Breast epithelium (tissue), 4 donors: Measurements from ENCODE around the gene CYB5R3. TPM values are rescaled to one million over a fixed set of nuclear protein-coding genes. Genes with fewer than 3 reads are reported as not detected.
"Not testable (repeated sequence)": the region's sequence is repeated elsewhere in the genome, so short reads cannot be mapped to it uniquely, and the experiment has no call there.

Experiments used
- DNase-seq, 2 donors: peaks; one replicate each; pipeline ENCODE4 v3.0.0-alpha.2; 2019; ENCODE audit warnings: low spot score in 2 of 2
- H3K27ac ChIP-seq, 2 donors: fragments of 200-600 bp; sonication (generic) in 1 of 2; one replicate each; pipeline ENCODE4 v1.5.1; 2016 to 2019; ENCODE audit warnings: mild to moderate bottlenecking in 1 of 2
- H3K27me3 ChIP-seq, 2 donors: fragments of 200-600 bp; sonication (generic) in 1 of 2; one replicate each; pipeline versions ENCODE4 v1.5.1 to v1.6.0; 2017 to 2019; ENCODE audit warnings: control low read depth in 1 of 2, mild to moderate bottlenecking in 1 of 2
- H3K36me3 ChIP-seq: fragments of 200-600 bp; one replicate; pipeline ENCODE4 v1.5.1; 2019
- H3K4me1 ChIP-seq, 2 donors: fragments of 200-600 bp; sonication (generic); one replicate each; pipeline ENCODE4 v1.5.1; 2016 to 2019; ENCODE audit warnings: control low read depth in 1 of 2
- H3K4me3 ChIP-seq, 3 donors: fragments of 200-600 bp; sonication (generic); 1 replicate in 2 of 3; 2 replicates in 1 of 3; pipeline ENCODE4 v1.5.1; 2016 to 2019; ENCODE audit warnings: mild to moderate bottlenecking in 3 of 3, moderate library complexity in 2 of 3
- H3K9me3 ChIP-seq, 2 donors: fragments of 200-600 bp; sonication (generic) in 1 of 2; one replicate each; pipeline ENCODE4 v1.5.1; 2016 to 2019; ENCODE audit warnings: control low read depth in 1 of 2
- POLR2A ChIP-seq: fragments of 450-650 bp; IDR thresholded peaks from one replicate; pipeline ENCODE4 v1.6.1; 2016; ENCODE audit warnings: antibody characterized with exemption, mild to moderate bottlenecking, moderate library complexity
- POLR2AphosphoS5 ChIP-seq, 3 donors: sonication (generic); formaldehyde crosslinking; IDR thresholded peaks; one replicate each; pipeline ENCODE4 v1.6.1; 2017; ENCODE audit warnings: antibody characterized with exemption in 3 of 3
- intact Hi-C: fragments of 100-400 bp; cut with DNase I; formaldehyde crosslinking; loops from one replicate; pipeline ENCODE4 v1.15.1; 2023; ENCODE audit warnings: low total_unique reads
- total RNA-seq, 3 donors: library from RNA; depleted of rRNA; stranded (reverse); fragments of >200 nt; gene quantifications; one replicate each; pipeline ENCODE4 v1.1.0, GENCODE V29; 2016
- TF ChIP-seq, protein P1 (sequence below), 3 donors: fragments of 450-650 bp; IDR thresholded peaks; one replicate each; pipeline ENCODE4 v1.5.1; 2016 to 2017; ENCODE audit warnings: antibody characterized with exemption in 3 of 3, mild to moderate bottlenecking in 3 of 3, moderate library complexity in 3 of 3

CYB5R3 gene
- total RNA-seq, 3 donors from 2014 or later: 56.5 to 248 (median 87.5) TPM

DNA sequence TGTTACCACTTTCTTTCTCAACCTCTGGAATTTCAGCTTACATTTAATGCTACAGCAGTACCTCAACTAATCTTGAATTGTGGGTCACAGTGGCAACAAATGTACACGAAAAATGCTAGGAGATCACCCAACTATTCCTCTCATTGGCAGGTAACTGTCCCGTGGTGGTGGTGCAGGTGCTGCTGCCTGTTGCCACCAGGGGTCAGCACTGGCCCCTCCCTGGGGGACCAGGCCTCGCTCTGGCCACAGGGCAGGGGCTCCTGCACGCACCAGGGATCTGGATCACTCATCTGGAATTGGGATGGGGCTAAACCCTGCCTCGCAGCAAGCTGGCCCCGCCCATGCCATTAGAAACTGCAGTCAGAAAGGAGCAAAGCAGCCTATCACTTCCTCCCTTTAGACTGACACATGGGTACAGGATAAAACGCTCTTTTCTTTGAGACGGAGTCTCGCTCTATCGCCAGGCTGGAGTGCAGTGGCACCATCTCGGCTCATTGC is 27.6 kb downstream of the CYB5R3 start:
- Histone ChIP-seq H3K4me3 (no peak overlapping the region), H3K36me3 (peaks cover 5% of the 10 kb centered on the region), H3K4me1 (no peaks in the 10 kb centered on the region), H3K27ac (peak overlapping the region in 1 of 2 donors; percentile 63), H3K27me3 (no peaks in the 10 kb centered on the region), H3K9me3 (no peaks in the 10 kb centered on the region)
- TF ChIP-seq POLR2A: no peak
- no peak for TF ChIP-seq POLR2AphosphoS5 (IDR thresholded peaks at IDR 0.05)
- TF ChIP-seq, protein P1, sequence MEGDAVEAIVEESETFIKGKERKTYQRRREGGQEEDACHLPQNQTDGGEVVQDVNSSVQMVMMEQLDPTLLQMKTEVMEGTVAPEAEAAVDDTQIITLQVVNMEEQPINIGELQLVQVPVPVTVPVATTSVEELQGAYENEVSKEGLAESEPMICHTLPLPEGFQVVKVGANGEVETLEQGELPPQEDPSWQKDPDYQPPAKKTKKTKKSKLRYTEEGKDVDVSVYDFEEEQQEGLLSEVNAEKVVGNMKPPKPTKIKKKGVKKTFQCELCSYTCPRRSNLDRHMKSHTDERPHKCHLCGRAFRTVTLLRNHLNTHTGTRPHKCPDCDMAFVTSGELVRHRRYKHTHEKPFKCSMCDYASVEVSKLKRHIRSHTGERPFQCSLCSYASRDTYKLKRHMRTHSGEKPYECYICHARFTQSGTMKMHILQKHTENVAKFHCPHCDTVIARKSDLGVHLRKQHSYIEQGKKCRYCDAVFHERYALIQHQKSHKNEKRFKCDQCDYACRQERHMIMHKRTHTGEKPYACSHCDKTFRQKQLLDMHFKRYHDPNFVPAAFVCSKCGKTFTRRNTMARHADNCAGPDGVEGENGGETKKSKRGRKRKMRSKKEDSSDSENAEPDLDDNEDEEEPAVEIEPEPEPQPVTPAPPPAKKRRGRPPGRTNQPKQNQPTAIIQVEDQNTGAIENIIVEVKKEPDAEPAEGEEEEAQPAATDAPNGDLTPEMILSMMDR (IDR thresholded peaks at IDR 0.05): peak; percentile 75 to 87 (median 85)
- no peak for DNase-seq
- intact Hi-C loops: no loop called here

GRCh38 chr22:42620084-42620483 is 29.1 kb downstream of the CYB5R3 start:
- intact Hi-C loops: no loop called here
- TF ChIP-seq, protein P1 (IDR thresholded peaks at IDR 0.05): no peak
- TF ChIP-seq POLR2AphosphoS5 (IDR thresholded peaks at IDR 0.05): no peak
- no peak for TF ChIP-seq POLR2A
- H3K27me3 ChIP-seq: no peaks in the 10 kb centered on the region
- DNase-seq: no peak
- H3K27ac ChIP-seq: no peak overlapping the region
- H3K9me3 ChIP-seq: no peaks in the 10 kb centered on the region
- peaks cover 0 to 4% of the 10 kb centered on the region in 2 donors for H3K4me1 ChIP-seq
- peaks cover 3% of the 10 kb centered on the region for H3K36me3 ChIP-seq
- H3K4me3 ChIP-seq: no peak overlapping the region

GRCh38 chr22:42619261-42620063 is 29.7 kb downstream of the CYB5R3 start:
- H3K9me3 ChIP-seq: no peaks in the 10 kb centered on the region
- intact Hi-C loops: no loop called here
- H3K36me3 ChIP-seq: peaks cover 3% of the 10 kb centered on the region
- peak overlapping the region in 1 of 2 donors; percentile 7 for H3K27ac ChIP-seq
- TF ChIP-seq, protein P1 (IDR thresholded peaks at IDR 0.05): no peak
- DNase-seq: no peak
- peaks cover 0 to 4% of the 10 kb centered on the region in 2 donors for H3K4me1 ChIP-seq
- H3K4me3 ChIP-seq: no peak overlapping the region
- no peaks in the 10 kb centered on the region for H3K27me3 ChIP-seq

GRCh38 chr22:42617155-42617983 is 31.8 kb downstream of the CYB5R3 start:
- Histone ChIP-seq H3K9me3 (no peaks in the 10 kb centered on the region), H3K4me3 (no peak overlapping the region), H3K36me3 (no peaks in the 10 kb centered on the region), H3K27ac (peak overlapping the region; percentile 65 to 98), H3K27me3 (no peaks in the 10 kb centered on the region), H3K4me1 (peaks cover 10 to 12% of the 10 kb centered on the region in 2 donors)
- DNase-seq: no peak
- intact Hi-C loops: no loop called here
- TF ChIP-seq POLR2AphosphoS5 (IDR thresholded peaks at IDR 0.05): no peak
- TF ChIP-seq, protein P1 (IDR thresholded peaks at IDR 0.05): no peak
- no peak for TF ChIP-seq POLR2A

DNA sequence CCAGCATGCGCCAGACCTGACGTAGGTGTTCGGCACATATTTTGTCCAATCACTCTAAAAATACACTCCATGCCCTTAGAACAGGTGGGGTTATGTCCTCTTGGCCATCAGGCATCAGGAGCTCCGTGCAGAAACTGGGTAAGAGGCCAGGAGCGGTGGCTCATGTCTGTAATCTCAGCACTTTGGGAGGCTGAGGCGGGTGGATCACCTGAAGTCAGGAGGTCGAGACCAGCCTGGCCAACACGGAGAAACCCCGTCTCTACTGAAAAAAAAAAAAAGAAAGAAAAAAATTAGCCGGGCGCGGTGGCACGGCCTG is 33.4 kb downstream of the CYB5R3 start:
- peak in 1 of 2 donors; percentile 49 for DNase-seq
- H3K27me3 ChIP-seq, intact Hi-C loops, H3K9me3 ChIP-seq, H3K36me3 ChIP-seq: not testable (repeated sequence)
- Histone ChIP-seq H3K4me1 (peaks cover 10 to 23% of the 10 kb centered on the region in 2 donors), H3K27ac (peak overlapping the region; percentile 98), H3K4me3 (peak overlapping the region; percentile 70 to 92 (median 87))
